ENCODE measurements around the gene LPIN2. TPM values are rescaled to one million over a fixed set of nuclear protein-coding genes. Genes with fewer than 3 reads are reported as not detected.

The LPIN2 gene
- total and polyA plus RNA-seq, 2 of the 13 experiments (the other 11 are each of a cell fraction or from before 2014, with no cell fraction given), result 46.0 to 119 TPM

- TF ChIP-seq AKAP8 (CRISPR knock-in tag; IDR thresholded peaks at IDR 0.05) (no peak), SMARCE1 (IDR thresholded peaks at IDR 0.05; ENCODE audit: borderline replicate concordance) (no peak), MEIS1 (CRISPR knock-in tag; IDR thresholded peaks at IDR 0.05; ENCODE audit: borderline replicate concordance) (no peak), FOXO1 (CRISPR knock-in tag; IDR thresholded peaks at IDR 0.05) (peak; percentile 99), KMT2B (CRISPR knock-in tag; IDR thresholded peaks at IDR 0.05) (peak; percentile 73), FOSL2 (CRISPR knock-in tag; IDR thresholded peaks at IDR 0.05) (peak; percentile 99), HINFP (CRISPR knock-in tag; IDR thresholded peaks at IDR 0.05; ENCODE audit: low read depth) (no peak), HCFC1 (IDR thresholded peaks at IDR 0.05; ENCODE audit: low read depth, low read length) (no peak), TGIF2 (CRISPR knock-in tag; IDR thresholded peaks at IDR 0.05) (peak; percentile 62; the same call in 1 of the 2 replicates), ZNF660 (CRISPR knock-in tag; IDR thresholded peaks at IDR 0.05; ENCODE audit: borderline replicate concordance, low read depth) (no peak), POLR2AphosphoS5 (IDR thresholded peaks at IDR 0.05; ENCODE audit: low read depth, low read length) (peak; percentile 59), KDM6A (CRISPR knock-in tag; IDR thresholded peaks at IDR 0.05; ENCODE audit: low read depth) (peak; percentile 79; the same call in 1 of the 2 replicates), ZNF441 (CRISPR knock-in tag; IDR thresholded peaks at IDR 0.05; ENCODE audit: borderline replicate concordance) (no peak), SATB2 (CRISPR knock-in tag; IDR thresholded peaks at IDR 0.05) (no peak), ZNF891 (CRISPR knock-in tag; IDR thresholded peaks at IDR 0.05) (no peak), ZHX2 (IDR thresholded peaks at IDR 0.05; ENCODE audit: low read depth) (peak; percentile 57; the same call in 1 of the 2 replicates), ZHX2 (CRISPR knock-in tag; IDR thresholded peaks at IDR 0.05; ENCODE audit: borderline replicate concordance) (no peak), MIER3 (CRISPR knock-in tag; IDR thresholded peaks at IDR 0.05; ENCODE audit: borderline replicate concordance) (peak; percentile 95), ZBTB8A (CRISPR knock-in tag; IDR thresholded peaks at IDR 0.05; ENCODE audit: borderline replicate concordance, low read depth) (no peak), HNF4A (CRISPR knock-in tag; IDR thresholded peaks at IDR 0.05) (peak; percentile 80), REST (IDR thresholded peaks at IDR 0.05; ENCODE audit: borderline replicate concordance in 1 of 2, low read depth in 1 of 2, low read length in 2 of 2) (peak in 1 of 2 experiments; percentile 74; a peak in 1 of 4 replicates)
These were observed 24.5 kb upstream of the LPIN2 start (continued) for GRCh38 chr18:3037423-3037915.

All from HepG2 (cell line).